Measurements from ENCODE around the gene SLC35F1.

SLC35F1 gene

DNA sequence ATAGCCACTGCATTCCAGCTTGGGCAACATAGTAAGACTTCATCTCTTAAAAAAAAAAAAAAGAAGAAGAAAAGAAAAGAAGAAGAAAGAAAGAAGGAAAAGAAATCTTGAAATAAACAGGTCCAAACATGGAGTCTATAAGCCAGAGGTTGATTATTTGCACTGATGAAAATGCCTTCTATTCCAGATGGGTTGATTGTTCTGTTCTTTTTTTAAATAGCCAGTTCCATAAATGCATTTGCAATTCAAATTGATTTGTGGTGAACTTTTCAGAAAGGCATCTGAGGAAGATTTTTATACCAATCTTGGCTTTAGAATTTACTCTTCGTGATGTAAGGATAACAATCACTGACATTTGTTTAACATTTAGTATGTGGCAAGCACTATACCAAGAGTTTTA lies 397.3 kb downstream of the SLC35F1 start:
- Histone ChIP-seq H3K9me3 (ENCODE audit: control extremely low read depth in 1 of 5, control insufficient read depth in 4 of 5, insufficient read depth in 2 of 5, low read depth in 1 of 5, low read length in 4 of 5) (no peaks in the 10 kb centered on the region), H3K36me3 (ENCODE audit: control insufficient read depth in 4 of 4, insufficient read depth in 4 of 4, low read length in 3 of 4) (no peaks in the 10 kb centered on the region), H3K4me3 (ENCODE audit: control insufficient read depth in 1 of 7, extremely low read depth in 1 of 7, insufficient read depth in 4 of 7, low read depth in 2 of 7, low read length in 6 of 7) (no peak overlapping the region), H3K27ac (ENCODE audit: insufficient read depth in 1 of 2, low read depth in 1 of 2, low read length in 2 of 2, poor library complexity in 1 of 2, severe bottlenecking in 2 of 2) (no peak overlapping the region), H3K27me3 (replicated peaks in 2 of 5; ENCODE audit: control insufficient read depth in 4 of 5, insufficient read depth in 5 of 5, low read length in 4 of 5) (no peaks in the 10 kb centered on the region), H3K4me1 (ENCODE audit: control extremely low read depth in 1 of 4, control insufficient read depth in 4 of 4, insufficient read depth in 4 of 4, low read length in 3 of 4) (no peaks in the 10 kb centered on the region)
- DNase-seq: no peak
- CTCF ChIA-PET: no interaction called here
- POLR2A ChIA-PET: no interaction called here
- WGBS (ENCODE audit: insufficient coverage): no CpG with 5 or more reads among the region's 1 CpG

DNA sequence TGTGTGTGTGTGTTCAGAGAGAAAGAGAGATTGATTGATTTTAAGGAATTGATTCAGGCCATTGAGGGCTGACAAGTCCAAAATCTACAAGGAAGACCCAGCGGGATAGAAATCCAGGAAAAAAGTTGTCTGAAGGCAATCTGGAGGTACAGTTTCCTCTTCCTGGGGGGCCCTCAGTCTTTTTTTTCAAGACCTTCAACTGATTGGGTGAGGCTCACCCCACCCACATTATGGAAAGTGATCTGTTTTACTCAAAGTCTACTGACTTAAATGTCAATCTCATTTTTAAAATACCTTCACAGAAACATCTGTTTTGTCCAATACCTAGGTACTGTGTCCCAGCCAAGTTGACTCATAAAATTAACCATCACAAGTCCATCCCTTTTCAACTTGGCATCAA lies 398.0 kb downstream of the SLC35F1 start:
- no peaks in the 10 kb centered on the region for H3K27me3 ChIP-seq (replicated peaks in 2 of 5; ENCODE audit: control insufficient read depth in 4 of 5, insufficient read depth in 5 of 5, low read length in 4 of 5)
- WGBS (ENCODE audit: insufficient coverage): 89% methylated on average over 1 of the region's 1 CpG
- no peaks in the 10 kb centered on the region for H3K9me3 ChIP-seq (ENCODE audit: control extremely low read depth in 1 of 5, control insufficient read depth in 4 of 5, insufficient read depth in 2 of 5, low read depth in 1 of 5, low read length in 4 of 5)
- no peak overlapping the region for H3K4me3 ChIP-seq (ENCODE audit: control insufficient read depth in 1 of 7, extremely low read depth in 1 of 7, insufficient read depth in 4 of 7, low read depth in 2 of 7, low read length in 6 of 7)
- H3K36me3 ChIP-seq (ENCODE audit: control insufficient read depth in 4 of 4, insufficient read depth in 4 of 4, low read length in 3 of 4): no peaks in the 10 kb centered on the region
- CTCF ChIA-PET: no interaction called here
- DNase-seq: no peak
- no peak overlapping the region for H3K27ac ChIP-seq (ENCODE audit: insufficient read depth in 1 of 2, low read depth in 1 of 2, low read length in 2 of 2, poor library complexity in 1 of 2, severe bottlenecking in 2 of 2)
- POLR2A ChIA-PET: no interaction called here
- H3K4me1 ChIP-seq (ENCODE audit: control extremely low read depth in 1 of 4, control insufficient read depth in 4 of 4, insufficient read depth in 4 of 4, low read length in 3 of 4): no peaks in the 10 kb centered on the region

- WGBS (ENCODE audit: insufficient coverage): 92% methylated on average over 2 of the region's 6 CpGs
- H3K4me1 ChIP-seq (ENCODE audit: control extremely low read depth in 1 of 4, control insufficient read depth in 4 of 4, insufficient read depth in 4 of 4, low read length in 3 of 4): no peaks in the 10 kb centered on the region
- no peak overlapping the region for H3K4me3 ChIP-seq (ENCODE audit: control insufficient read depth in 1 of 7, extremely low read depth in 1 of 7, insufficient read depth in 4 of 7, low read depth in 2 of 7, low read length in 6 of 7)
- POLR2A ChIA-PET: no interaction called here
- no peak for DNase-seq
- H3K36me3 ChIP-seq (ENCODE audit: control insufficient read depth in 4 of 4, insufficient read depth in 4 of 4, low read length in 3 of 4): no peaks in the 10 kb centered on the region
- no peaks in the 10 kb centered on the region for H3K27me3 ChIP-seq (replicated peaks in 2 of 5; ENCODE audit: control insufficient read depth in 4 of 5, insufficient read depth in 5 of 5, low read length in 4 of 5)
- no peak overlapping the region for H3K27ac ChIP-seq (ENCODE audit: insufficient read depth in 1 of 2, low read depth in 1 of 2, low read length in 2 of 2, poor library complexity in 1 of 2, severe bottlenecking in 2 of 2)
- H3K9me3 ChIP-seq (ENCODE audit: control extremely low read depth in 1 of 5, control insufficient read depth in 4 of 5, insufficient read depth in 2 of 5, low read depth in 1 of 5, low read length in 4 of 5): no peaks in the 10 kb centered on the region
- CTCF ChIA-PET: no interaction called here
These were observed 399.6 kb downstream of the SLC35F1 start for GRCh38 chr6:118306392-118307238.

DNA sequence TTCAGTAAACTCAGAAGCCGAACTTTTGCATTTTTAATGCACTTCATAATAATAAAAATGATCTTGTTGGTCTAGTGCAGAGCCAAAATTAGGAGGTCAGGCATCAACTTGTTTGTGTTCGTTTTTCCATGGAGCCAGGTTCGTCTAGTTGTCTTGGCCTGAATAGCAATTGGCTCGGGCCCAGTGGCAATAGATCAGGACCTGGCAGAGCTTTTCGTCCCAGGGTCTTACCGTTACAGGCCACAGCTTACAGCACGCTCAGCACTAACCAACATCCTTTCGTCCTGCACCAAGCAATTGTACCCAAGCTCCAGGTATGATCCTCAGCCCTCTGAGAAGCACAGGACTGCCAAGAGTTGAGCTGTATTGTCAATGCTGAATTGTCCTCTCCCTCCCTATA lies 400.5 kb downstream of the SLC35F1 start:
- no peaks in the 10 kb centered on the region for H3K4me1 ChIP-seq (ENCODE audit: control extremely low read depth in 1 of 4, control insufficient read depth in 4 of 4, insufficient read depth in 4 of 4, low read length in 3 of 4)
- H3K27ac ChIP-seq (ENCODE audit: insufficient read depth in 1 of 2, low read depth in 1 of 2, low read length in 2 of 2, poor library complexity in 1 of 2, severe bottlenecking in 2 of 2): no peak overlapping the region
- no peak overlapping the region for H3K4me3 ChIP-seq (ENCODE audit: control insufficient read depth in 1 of 7, extremely low read depth in 1 of 7, insufficient read depth in 4 of 7, low read depth in 2 of 7, low read length in 6 of 7)
- DNase-seq: no peak
- 100% methylated on average over 7 of the region's 8 CpGs for WGBS (ENCODE audit: insufficient coverage)
- ChIA-PET CTCF (interaction anchor here (0.8 kb wide), 1 partner anchor 15 kb away, joined by 3 read pairs; no protein-coding TSS in a partner anchor), POLR2A (no interaction called here)
- H3K9me3 ChIP-seq (ENCODE audit: control extremely low read depth in 1 of 5, control insufficient read depth in 4 of 5, insufficient read depth in 2 of 5, low read depth in 1 of 5, low read length in 4 of 5): no peaks in the 10 kb centered on the region
- H3K36me3 ChIP-seq (ENCODE audit: control insufficient read depth in 4 of 4, insufficient read depth in 4 of 4, low read length in 3 of 4): no peaks in the 10 kb centered on the region
- no peaks in the 10 kb centered on the region for H3K27me3 ChIP-seq (replicated peaks in 2 of 5; ENCODE audit: control insufficient read depth in 4 of 5, insufficient read depth in 5 of 5, low read length in 4 of 5)

DNA sequence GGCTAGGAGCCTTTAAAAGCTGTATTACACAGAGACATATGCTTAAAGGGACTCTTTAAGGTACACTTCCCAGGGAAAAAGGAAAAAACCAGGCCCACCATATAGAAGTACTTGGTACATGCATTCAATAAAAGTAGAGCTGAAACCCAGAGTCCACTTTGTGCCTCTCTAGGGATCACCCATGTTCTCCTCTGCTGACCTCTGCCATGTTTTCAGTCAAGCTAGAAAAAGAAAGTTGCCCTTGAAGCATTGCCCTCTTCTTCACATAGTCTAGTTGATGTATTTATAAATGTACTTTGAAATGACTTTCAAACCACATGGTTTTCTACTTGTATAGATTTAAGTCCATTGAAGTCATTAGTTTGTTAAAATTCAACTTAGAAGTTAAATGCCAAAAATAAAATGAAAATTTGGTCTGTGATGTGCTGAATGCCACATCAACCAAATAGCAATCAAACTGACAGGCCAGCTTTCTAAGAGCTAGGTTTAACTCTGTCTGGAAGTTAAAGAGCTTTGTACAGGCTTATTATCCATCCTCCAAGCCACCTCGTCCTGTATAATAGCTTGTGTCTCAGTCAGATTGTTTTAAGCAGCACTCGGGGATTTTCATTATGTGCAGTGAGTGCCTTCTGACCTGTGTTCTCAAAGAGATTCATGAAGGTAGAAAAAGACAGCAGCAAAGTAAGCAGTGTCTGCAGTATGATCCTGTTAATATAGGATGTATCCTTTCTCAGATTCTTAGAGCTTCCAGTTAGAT lies 402.5 kb downstream of the SLC35F1 start:
- Histone ChIP-seq H3K9me3 (ENCODE audit: control extremely low read depth in 1 of 5, control insufficient read depth in 4 of 5, insufficient read depth in 2 of 5, low read depth in 1 of 5, low read length in 4 of 5) (no peaks in the 10 kb centered on the region), H3K4me1 (ENCODE audit: control extremely low read depth in 1 of 4, control insufficient read depth in 4 of 4, insufficient read depth in 4 of 4, low read length in 3 of 4) (no peaks in the 10 kb centered on the region), H3K27me3 (replicated peaks in 2 of 5; ENCODE audit: control insufficient read depth in 4 of 5, insufficient read depth in 5 of 5, low read length in 4 of 5) (no peaks in the 10 kb centered on the region), H3K36me3 (ENCODE audit: control insufficient read depth in 4 of 4, insufficient read depth in 4 of 4, low read length in 3 of 4) (no peaks in the 10 kb centered on the region), H3K27ac (ENCODE audit: insufficient read depth in 1 of 2, low read depth in 1 of 2, low read length in 2 of 2, poor library complexity in 1 of 2, severe bottlenecking in 2 of 2) (no peak overlapping the region), H3K4me3 (ENCODE audit: control insufficient read depth in 1 of 7, extremely low read depth in 1 of 7, insufficient read depth in 4 of 7, low read depth in 2 of 7, low read length in 6 of 7) (no peak overlapping the region)
- POLR2A ChIA-PET: no interaction called here
- CTCF ChIA-PET: interaction anchor here (1.3 kb wide), 1 partner anchor 23 kb away, joined by 5 read pairs; no protein-coding TSS in a partner anchor
- no peak for DNase-seq
- WGBS (ENCODE audit: insufficient coverage): 90% methylated on average over 2 of the region's 2 CpGs

DNA sequence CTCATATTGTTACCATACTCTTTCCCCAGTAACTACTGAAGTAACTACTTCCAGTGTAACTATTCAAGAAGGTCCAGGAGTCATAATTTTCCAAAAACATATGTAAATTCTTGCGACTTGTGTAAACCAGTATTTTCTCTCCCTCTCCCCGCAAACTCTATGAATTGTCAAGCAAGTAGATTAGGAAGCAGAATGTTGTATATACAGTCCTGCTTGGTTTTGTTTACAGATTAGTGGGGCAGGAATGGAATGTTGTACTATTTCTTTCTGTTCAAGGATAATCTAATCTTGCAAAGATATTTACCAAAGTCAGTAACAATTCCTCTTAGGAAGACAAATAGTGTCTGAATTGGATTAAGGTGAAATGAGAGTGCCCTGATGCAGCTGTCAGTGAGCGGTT lies 406.1 kb downstream of the SLC35F1 start:
- H3K27me3 ChIP-seq (replicated peaks in 2 of 5; ENCODE audit: control insufficient read depth in 4 of 5, insufficient read depth in 5 of 5, low read length in 4 of 5): no peaks in the 10 kb centered on the region
- no CpG with 5 or more reads among the region's 3 CpGs for WGBS (ENCODE audit: insufficient coverage)
- H3K4me3 ChIP-seq (ENCODE audit: control insufficient read depth in 1 of 7, extremely low read depth in 1 of 7, insufficient read depth in 4 of 7, low read depth in 2 of 7, low read length in 6 of 7): no peak overlapping the region
- CTCF ChIA-PET: no interaction called here
- POLR2A ChIA-PET: interaction anchor here (0.5 kb wide), 1 partner anchor 215 kb away, joined by 3 read pairs; no protein-coding TSS in a partner anchor
- H3K27ac ChIP-seq (ENCODE audit: insufficient read depth in 1 of 2, low read depth in 1 of 2, low read length in 2 of 2, poor library complexity in 1 of 2, severe bottlenecking in 2 of 2): no peak overlapping the region
- no peak for DNase-seq
- H3K9me3 ChIP-seq (ENCODE audit: control extremely low read depth in 1 of 5, control insufficient read depth in 4 of 5, insufficient read depth in 2 of 5, low read depth in 1 of 5, low read length in 4 of 5): no peaks in the 10 kb centered on the region
- H3K4me1 ChIP-seq (ENCODE audit: control extremely low read depth in 1 of 4, control insufficient read depth in 4 of 4, insufficient read depth in 4 of 4, low read length in 3 of 4): no peaks in the 10 kb centered on the region
- H3K36me3 ChIP-seq (ENCODE audit: control insufficient read depth in 4 of 4, insufficient read depth in 4 of 4, low read length in 3 of 4): no peaks in the 10 kb centered on the region

GRCh38 chr6:118313762-118314161 lies 406.7 kb downstream of the SLC35F1 start:
- Histone ChIP-seq H3K27me3 (replicated peaks in 2 of 5; ENCODE audit: control insufficient read depth in 4 of 5, insufficient read depth in 5 of 5, low read length in 4 of 5) (no peaks in the 10 kb centered on the region), H3K36me3 (ENCODE audit: control insufficient read depth in 4 of 4, insufficient read depth in 4 of 4, low read length in 3 of 4) (no peaks in the 10 kb centered on the region), H3K27ac (ENCODE audit: insufficient read depth in 1 of 2, low read depth in 1 of 2, low read length in 2 of 2, poor library complexity in 1 of 2, severe bottlenecking in 2 of 2) (no peak overlapping the region), H3K4me3 (ENCODE audit: control insufficient read depth in 1 of 7, extremely low read depth in 1 of 7, insufficient read depth in 4 of 7, low read depth in 2 of 7, low read length in 6 of 7) (no peak overlapping the region), H3K4me1 (ENCODE audit: control extremely low read depth in 1 of 4, control insufficient read depth in 4 of 4, insufficient read depth in 4 of 4, low read length in 3 of 4) (no peaks in the 10 kb centered on the region), H3K9me3 (ENCODE audit: control extremely low read depth in 1 of 5, control insufficient read depth in 4 of 5, insufficient read depth in 2 of 5, low read depth in 1 of 5, low read length in 4 of 5) (no peaks in the 10 kb centered on the region)
- no peak for DNase-seq
- ChIA-PET POLR2A (no interaction called here), CTCF (no interaction called here)
- WGBS (ENCODE audit: insufficient coverage): 93% methylated on average over 1 of the region's 3 CpGs

All from common myeloid progenitor, CD34-positive (primary cell).